ENCODE measurements around the gene MAPK14. TPM values are rescaled to one million over a fixed set of nuclear protein-coding genes. Genes with fewer than 3 reads are reported as not detected.

MAPK14 gene
- total and polyA plus RNA-seq, 2 donors (not counting 3 experiments of a cell fraction or from before 2014, with no cell fraction given), result 33.3 to 54.1 TPM

DNA sequence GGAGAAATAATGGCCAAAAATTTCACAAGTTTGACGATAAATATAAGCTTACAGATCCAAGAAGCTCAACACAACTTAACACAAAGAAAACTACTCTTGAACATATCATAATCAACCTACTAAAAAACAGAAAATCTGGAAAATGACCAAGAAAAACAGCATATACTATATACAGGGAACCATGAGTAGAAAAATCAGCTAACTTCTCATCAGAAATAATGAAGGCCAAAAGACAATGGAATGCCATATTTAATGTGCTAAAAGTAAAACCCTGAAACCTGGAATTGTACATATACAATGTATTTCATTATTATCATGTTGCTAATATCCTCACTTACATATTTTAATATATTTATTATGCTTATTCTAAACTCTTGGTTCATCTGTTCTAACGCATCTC lies 128.1 kb downstream of the MAPK14 start:
- Histone ChIP-seq H3K36me3 (ENCODE audit: control insufficient read depth in 2 of 2, extremely low read depth in 1 of 2, insufficient read depth in 2 of 2, low read length in 2 of 2) (no peaks in the 10 kb centered on the region), H4K20me1 (replicated peaks; ENCODE audit: control insufficient read depth, extremely low read depth, insufficient read depth, low read length) (no peaks in the 10 kb centered on the region), H3K27me3 (ENCODE audit: control insufficient read depth in 2 of 2, insufficient read depth in 2 of 2, low read length in 2 of 2) (peaks cover 0 to 7% of the 10 kb centered on the region in 2 experiments), H3K4me3 (replicated peaks in 1 of 3; ENCODE audit: insufficient read depth in 1 of 3, low read depth in 1 of 3, low read length in 3 of 3) (no peak overlapping the region), H3K4me1 (ENCODE audit: control insufficient read depth, extremely low read depth, insufficient read depth, low read length) (no peaks in the 10 kb centered on the region), H2AFZ (ENCODE audit: low read depth, low read length) (no peak overlapping the region), H3K27ac (ENCODE audit: insufficient read depth, low read depth, low read length) (no peak overlapping the region), H3K79me2 (ENCODE audit: control insufficient read depth, insufficient read depth, low read length) (no peaks in the 10 kb centered on the region), H3K4me2 (ENCODE audit: insufficient read depth, low read length) (no peak overlapping the region), H3K9me1 (replicated peaks; ENCODE audit: control insufficient read depth, extremely low read depth, insufficient read depth, low read length) (no peaks in the 10 kb centered on the region), H3K9ac (replicated peaks; ENCODE audit: extremely low read depth, insufficient read depth, low read length) (no peak overlapping the region), H3K9me3 (replicated peaks; ENCODE audit: control insufficient read depth, insufficient read depth, low read length) (no peaks in the 10 kb centered on the region)
- FAIRE-seq (no peak), DNase-seq (ENCODE audit: low read depth, low spot score) (no peak)
- ChIA-PET POLR2A (no interaction called here), CTCF (interaction anchor here (1.4 kb wide), 1 partner anchor 15 kb away, joined by 3 read pairs; no protein-coding TSS in a partner anchor)
- TF ChIP-seq MYC (IDR thresholded peaks at IDR 0.05; ENCODE audit: low read depth, low read length) (no peak), FOS (IDR thresholded peaks at IDR 0.05; ENCODE audit: borderline replicate concordance, insufficient read depth, low read length) (no peak), POLR2A (IDR thresholded peaks at IDR 0.05; ENCODE audit: low read depth, low read length) (no peak), EZH2 (IDR thresholded peaks at IDR 0.05; ENCODE audit: borderline replicate concordance, low read depth, low read length, severe bottlenecking) (no peak), MAX (IDR thresholded peaks at IDR 0.05; ENCODE audit: insufficient read depth, insufficient read length) (no peak), POLR2AphosphoS5 (IDR thresholded peaks at IDR 0.05; ENCODE audit: insufficient read depth, low read depth, low read length) (no peak), JUN (IDR thresholded peaks at IDR 0.05; ENCODE audit: borderline replicate concordance, insufficient read depth, insufficient read length, low read depth) (no peak), GATA2 (IDR thresholded peaks at IDR 0.05; ENCODE audit: insufficient read depth, insufficient read length, low read depth, low read length) (no peak)
- TF ChIP-seq, protein P1, sequence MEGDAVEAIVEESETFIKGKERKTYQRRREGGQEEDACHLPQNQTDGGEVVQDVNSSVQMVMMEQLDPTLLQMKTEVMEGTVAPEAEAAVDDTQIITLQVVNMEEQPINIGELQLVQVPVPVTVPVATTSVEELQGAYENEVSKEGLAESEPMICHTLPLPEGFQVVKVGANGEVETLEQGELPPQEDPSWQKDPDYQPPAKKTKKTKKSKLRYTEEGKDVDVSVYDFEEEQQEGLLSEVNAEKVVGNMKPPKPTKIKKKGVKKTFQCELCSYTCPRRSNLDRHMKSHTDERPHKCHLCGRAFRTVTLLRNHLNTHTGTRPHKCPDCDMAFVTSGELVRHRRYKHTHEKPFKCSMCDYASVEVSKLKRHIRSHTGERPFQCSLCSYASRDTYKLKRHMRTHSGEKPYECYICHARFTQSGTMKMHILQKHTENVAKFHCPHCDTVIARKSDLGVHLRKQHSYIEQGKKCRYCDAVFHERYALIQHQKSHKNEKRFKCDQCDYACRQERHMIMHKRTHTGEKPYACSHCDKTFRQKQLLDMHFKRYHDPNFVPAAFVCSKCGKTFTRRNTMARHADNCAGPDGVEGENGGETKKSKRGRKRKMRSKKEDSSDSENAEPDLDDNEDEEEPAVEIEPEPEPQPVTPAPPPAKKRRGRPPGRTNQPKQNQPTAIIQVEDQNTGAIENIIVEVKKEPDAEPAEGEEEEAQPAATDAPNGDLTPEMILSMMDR (IDR thresholded peaks at IDR 0.05; ENCODE audit: extremely low read depth in 1 of 2, insufficient read depth in 1 of 2, low read depth in 1 of 2, low read length in 2 of 2), result no peak
- BruUV-seq (replicated peaks), result no TSS peak
- dilution Hi-C loops (cut with MboI; ENCODE audit: extremely low pct_ligation_motif_present, low sequenced_read_pairs) (no loop called here), intact Hi-C loops (cut with micrococcal nuclease) (no loop called here)
